ENCODE results near the gene GK. TPM values are rescaled to one million over a fixed set of nuclear protein-coding genes. Genes with fewer than 3 reads are reported as not detected.
"Not testable (repeated sequence)": the region's sequence is repeated elsewhere in the genome, so short reads cannot be mapped to it uniquely, and the experiment has no call there.

Gene GK
- total RNA-seq, 1 donor from 2014 or later = 14.1 TPM

- not testable (repeated sequence) for DNase-seq (ENCODE audit: low spot score)
Observed at GRCh38 chrX:30654386-30654785, 1.2 kb downstream of the GK start.

- DNase-seq (ENCODE audit: low spot score) = no peak
Observed at GRCh38 chrX:30654989-30655607, 1.9 kb downstream of the GK start.

- DNase-seq (ENCODE audit: low spot score) = no peak
Observed at GRCh38 chrX:30655991-30656390, 2.8 kb downstream of the GK start.

- no peak for DNase-seq (ENCODE audit: low spot score)
Observed at GRCh38 chrX:30657196-30658161, 4.3 kb downstream of the GK start.

GRCh38 chrX:30659421-30659820, 6.2 kb downstream of the GK start:
- no peak for DNase-seq (ENCODE audit: low spot score)

- DNase-seq (ENCODE audit: low spot score) = no peak
Observed at GRCh38 chrX:30661228-30661627, 8.0 kb downstream of the GK start.

- no peak for DNase-seq (ENCODE audit: low spot score)
Observed at GRCh38 chrX:30663322-30663721, 10.1 kb downstream of the GK start.

GRCh38 chrX:30665471-30665870, 12.2 kb downstream of the GK start:
- DNase-seq (ENCODE audit: low spot score) = no peak

- DNase-seq (ENCODE audit: low spot score) = no peak
Observed at GRCh38 chrX:30666094-30666493, 12.9 kb downstream of the GK start.

GRCh38 chrX:30668581-30668980, 15.4 kb downstream of the GK start:
- no peak for DNase-seq (ENCODE audit: low spot score)

GRCh38 chrX:30671189-30671588, 18.0 kb downstream of the GK start:
- not testable (repeated sequence) for DNase-seq (ENCODE audit: low spot score)

- no peak for DNase-seq (ENCODE audit: low spot score)
Observed at GRCh38 chrX:30673127-30673796, 20.0 kb downstream of the GK start.

- no peak for DNase-seq (ENCODE audit: low spot score)
Observed at GRCh38 chrX:30673884-30674598, 20.8 kb downstream of the GK start.

GRCh38 chrX:30674799-30675198, 21.6 kb downstream of the GK start:
- DNase-seq (ENCODE audit: low spot score) = no peak

GRCh38 chrX:30679369-30679768, 26.1 kb downstream of the GK start:
- no peak for DNase-seq (ENCODE audit: low spot score)

- DNase-seq (ENCODE audit: low spot score) = no peak
Observed at GRCh38 chrX:30680618-30681017, 27.4 kb downstream of the GK start.

- no peak for DNase-seq (ENCODE audit: low spot score)
Observed at GRCh38 chrX:30688641-30689040, 35.4 kb downstream of the GK start.

GRCh38 chrX:30689116-30689515, 35.9 kb downstream of the GK start:
- DNase-seq (ENCODE audit: low spot score) = no peak

- DNase-seq (ENCODE audit: low spot score) = no peak
Observed at GRCh38 chrX:30690330-30690729, 37.1 kb downstream of the GK start.

- DNase-seq (ENCODE audit: low spot score) = no peak
Observed at GRCh38 chrX:30693999-30694650, 40.9 kb downstream of the GK start.

- no peak for DNase-seq (ENCODE audit: low spot score)
Observed at GRCh38 chrX:30702736-30703135, 49.5 kb downstream of the GK start.

Data from ureter (tissue), 1 donor.